ENCODE data around the gene NUDT19. TPM values are rescaled to one million over a fixed set of nuclear protein-coding genes. Genes with fewer than 3 reads are reported as not detected.
"Not testable (repeated sequence)": the region's sequence is repeated elsewhere in the genome, so short reads cannot be mapped to it uniquely, and the experiment has no call there.

NUDT19 gene
- total RNA-seq, 1 experiment from 2014 or later, result 6.1 TPM

- not testable (repeated sequence) for H3K27me3 Mint-ChIP-seq (ENCODE audit: low read depth); H3K18ac ChIP-seq (ENCODE audit: insufficient read length, low read depth, low read length); H4K8ac ChIP-seq (replicated peaks; ENCODE audit: insufficient read length, low read depth, low read length); H3K79me1 ChIP-seq (ENCODE audit: insufficient read depth, low read depth, low read length, poor library complexity, severe bottlenecking); H2AK5ac ChIP-seq (ENCODE audit: insufficient read length, low read length); H3K9ac ChIP-seq (ENCODE audit: extremely low read depth, insufficient read length, low read length); H3K4me3 Mint-ChIP-seq; H3K27ac Mint-ChIP-seq; DNase-seq; H3T11ph ChIP-seq (ENCODE audit: low read length); H3K56ac ChIP-seq (ENCODE audit: insufficient read length, low read depth, low read length); H3K9me3 ChIP-seq (ENCODE audit: control insufficient read depth, low read depth, low read length); H3K14ac ChIP-seq (ENCODE audit: insufficient read depth, low read length); H3K27ac ChIP-seq (ENCODE audit: insufficient read length, low read depth, low read length); H4K5ac ChIP-seq (ENCODE audit: insufficient read length, low read depth, low read length); H2BK120ac ChIP-seq (ENCODE audit: low read depth, low read length, poor library complexity, severe bottlenecking); H2BK5ac ChIP-seq (ENCODE audit: insufficient read length, low read length); H3K27me3 ChIP-seq (ENCODE audit: insufficient read depth, low read length); H3K4me2 ChIP-seq (ENCODE audit: insufficient read depth, insufficient read length, low read length); H2AFZ ChIP-seq (ENCODE audit: low read length); H2BK12ac ChIP-seq (ENCODE audit: insufficient read length, low read depth, low read length); H3K4me1 ChIP-seq (ENCODE audit: insufficient read depth, low read length); H3K79me2 ChIP-seq (ENCODE audit: insufficient read depth, low read length); H2BK20ac ChIP-seq (ENCODE audit: low read depth, low read length, poor library complexity, severe bottlenecking); H4K20me1 ChIP-seq (ENCODE audit: control insufficient read depth, insufficient read depth, insufficient read length); H2BK15ac ChIP-seq (ENCODE audit: low read depth, low read length); H4K91ac ChIP-seq (ENCODE audit: insufficient read length, low read depth, low read length); H3K23me2 ChIP-seq (ENCODE audit: insufficient read length, low read depth, low read length, poor library complexity, severe bottlenecking); H3K23ac ChIP-seq (ENCODE audit: insufficient read length, low read depth, low read length); H3K4ac ChIP-seq (ENCODE audit: low read depth, low read length)
- Mint-ChIP-seq H3K9me3 (peaks cover 18 to 24% of the 10 kb centered on the region in 2 experiments), H3K36me3 (ENCODE audit: insufficient read depth in 1 of 3, low read depth in 3 of 3) (peaks cover 13 to 30% (median 29%) of the 10 kb centered on the region in 3 experiments), H3K4me1 (peaks cover 25 to 29% of the 10 kb centered on the region in 2 experiments)
- no CpG with 5 or more reads among the region's 7 CpGs for WGBS (ENCODE audit: extremely low coverage, insufficient read length, low lambda C conversion rate)
Observed at GRCh38 chr19:32700129-32700528, 8.5 kb downstream of the NUDT19 start.
